Endothelial cell of umbilical vein (primary cell): ENCODE data around the gene PLAGL2. TPM values are rescaled to one million over a fixed set of nuclear protein-coding genes. Genes with fewer than 3 reads are reported as not detected.

Experiments used
- BruUV-seq: library from RNA; stranded (reverse); fragments of 400-500 nt; replicated peaks from 2 replicates; lab custom pipeline; 2021; lab: Mats Ljungman, UMichigan
- CTCF ChIA-PET: fragments of 300-600, 350-600 bp; sonication (Branson Sonifier 250); formaldehyde crosslinking; loops from one replicate; lab custom pipeline; 2021; ENCODE audit warnings: antibody characterized with exemption, inconsistent platforms; lab: Charles Lee
- POLR2A ChIA-PET: fragments of 300-600, 350-600 bp; sonication (Branson Sonifier 250); formaldehyde crosslinking; loops from one replicate; lab custom pipeline; 2021; ENCODE audit warnings: antibody characterized with exemption, inconsistent platforms; lab: Charles Lee
- DNase-seq: peaks from one replicate; pipeline ENCODE4 v3.0.0-alpha.2; 2011; ENCODE audit warnings: low read depth, low spot score
- FAIRE-seq: peaks from 2 replicates; lab custom pipeline; 2011; peaks lifted over from hg19 to GRCh38; lab: Jason Lieb, UNC
- H2AFZ ChIP-seq: 2 replicates; pipeline ENCODE4 v1.6.0; 2012; ENCODE audit warnings: low read depth, low read length, control low read depth, inconsistent platforms
- H3K27ac ChIP-seq: 2 replicates; pipeline ENCODE4 v1.5.1; 2011; ENCODE audit warnings: low read depth, mild to moderate bottlenecking, control low read depth, low read length, moderate library complexity; ENCODE audit not compliant: insufficient read depth
- H3K27me3 ChIP-seq, 2 experiments: 2 replicates each; pipeline versions ENCODE4 v1.6.0 to v1.6.1; 2011; ENCODE audit warnings: low read length in 2 of 2, mixed read lengths in 1 of 2; ENCODE audit not compliant: control insufficient read depth in 2 of 2, insufficient read depth in 2 of 2
- H3K36me3 ChIP-seq, 2 experiments: 2 replicates in 1 of 2; 3 replicates in 1 of 2; pipeline ENCODE4 v1.5.1; 2011; ENCODE audit warnings: low read length in 2 of 2, mild to moderate bottlenecking in 1 of 2, moderate library complexity in 1 of 2; ENCODE audit not compliant: control insufficient read depth in 2 of 2, insufficient read depth in 2 of 2; ENCODE audit errors: extremely low read depth in 1 of 2
- H3K4me1 ChIP-seq: 3 replicates; pipeline ENCODE4 v1.5.1; 2011; ENCODE audit warnings: mild to moderate bottlenecking, low read length; ENCODE audit not compliant: control insufficient read depth, insufficient read depth; ENCODE audit errors: extremely low read depth
- H3K4me2 ChIP-seq: 2 replicates; pipeline ENCODE4 v1.6.1; 2011; ENCODE audit warnings: low read length, control low read depth, mixed read lengths; ENCODE audit not compliant: insufficient read depth
- H3K4me3 ChIP-seq, 3 experiments: fragments of 200-600 bp in 1 of 3; sonication (generic), shearing (Covaris generic) in 1 of 3; replicated peaks in 1 of 3; 2 replicates each; pipeline ENCODE4 v1.5.1; 2011 to 2016; ENCODE audit warnings: control low read depth in 3 of 3, low read length in 3 of 3, mild to moderate bottlenecking in 2 of 3, inconsistent platforms in 1 of 3, low read depth in 1 of 3, moderate library complexity in 1 of 3; ENCODE audit not compliant: insufficient read depth in 1 of 3
- H3K79me2 ChIP-seq: 2 replicates; pipeline ENCODE4 v1.6.0; 2012; ENCODE audit warnings: low read length, inconsistent platforms; ENCODE audit not compliant: control insufficient read depth, insufficient read depth
- H3K9ac ChIP-seq: replicated peaks from 2 replicates; pipeline ENCODE3; 2011; ENCODE audit warnings: low read length, control low read depth; ENCODE audit not compliant: insufficient read depth; ENCODE audit errors: extremely low read depth
- H3K9me1 ChIP-seq: replicated peaks from 3 replicates; pipeline ENCODE4 v1.6.0; 2011; ENCODE audit warnings: mild to moderate bottlenecking, low read length; ENCODE audit not compliant: control insufficient read depth, insufficient read depth; ENCODE audit errors: extremely low read depth
- H3K9me3 ChIP-seq: replicated peaks from 2 replicates; pipeline ENCODE4 v1.5.1; 2012; ENCODE audit warnings: low read length, inconsistent platforms; ENCODE audit not compliant: control insufficient read depth, insufficient read depth
- H4K20me1 ChIP-seq: replicated peaks from 2 replicates; pipeline ENCODE3; 2011; ENCODE audit warnings: mild to moderate bottlenecking, low read length; ENCODE audit not compliant: control insufficient read depth, insufficient read depth; ENCODE audit errors: extremely low read depth
- EZH2 ChIP-seq: IDR thresholded peaks from 2 replicates; pipeline ENCODE4 v1.6.1; 2012; ENCODE audit warnings: borderline replicate concordance, low read depth, mild to moderate bottlenecking, moderate library complexity, low read length, inconsistent platforms; ENCODE audit not compliant: severe bottlenecking
- FOS ChIP-seq: IDR thresholded peaks from 2 replicates; pipeline ENCODE4 v1.6.1; 2011; ENCODE audit warnings: mild to moderate bottlenecking, low read length, moderate library complexity, borderline replicate concordance; ENCODE audit not compliant: insufficient read depth
- GATA2 ChIP-seq: IDR thresholded peaks from 2 replicates; pipeline ENCODE4 v1.7.0; 2011; ENCODE audit warnings: low read depth, mild to moderate bottlenecking, moderate library complexity, mixed read lengths, low read length; ENCODE audit not compliant: insufficient read length, insufficient read depth
- JUN ChIP-seq: IDR thresholded peaks from 2 replicates; pipeline ENCODE4 v1.6.1; 2011; ENCODE audit warnings: borderline replicate concordance, low read depth; ENCODE audit not compliant: insufficient read length, insufficient read depth
- MYC ChIP-seq: IDR thresholded peaks from one replicate; pipeline ENCODE4 v1.6.1; 2011; ENCODE audit warnings: mild to moderate bottlenecking, low read depth, low read length
- POLR2A ChIP-seq: IDR thresholded peaks from 2 replicates; pipeline ENCODE4 v1.6.1; 2012; ENCODE audit warnings: low read depth, mild to moderate bottlenecking, control low read depth, low read length
- POLR2AphosphoS5 ChIP-seq: IDR thresholded peaks from 2 replicates; pipeline ENCODE4 v1.6.1; 2012; ENCODE audit warnings: low read depth, mild to moderate bottlenecking, control low read depth, low read length, moderate library complexity; ENCODE audit not compliant: insufficient read depth
- dilution Hi-C: fragments of 300-500 bp; cut with MboI; formaldehyde crosslinking; loops from one replicate; pipeline ENCODE4 v1.15.0; 2019; ENCODE audit warnings: low sequenced_read_pairs; ENCODE audit not compliant: extremely low pct_ligation_motif_present
- intact Hi-C: fragments of 100-400 bp; cut with micrococcal nuclease; formaldehyde crosslinking; loops from one replicate; pipeline ENCODE4 v1.10.0; 2022
- polyA plus RNA-seq, 4 experiments: library from polyadenylated mRNA; depleted of rRNA in 3 of 4; stranded (reverse) in 3 of 4; unstranded in 1 of 4; fragments of >200 nt; gene quantifications; 2 replicates each; pipeline versions ENCODE4 v1.2.1 to v1.2.3, GENCODE V29; 2011 to 2012; ENCODE audit warnings: missing spikeins in 1 of 4
- total RNA-seq: library from RNA; stranded (reverse); gene quantifications from 2 replicates; pipeline ENCODE4 v1.2.3, GENCODE V29; 2021
- TF ChIP-seq, protein P1 (sequence below), 2 donors: IDR thresholded peaks; 1 replicate in 1 of 2; 2 replicates in 1 of 2; pipeline ENCODE4 v1.5.1; 2011; ENCODE audit warnings: low read length in 2 of 2, mild to moderate bottlenecking in 2 of 2, moderate library complexity in 2 of 2, control low read depth in 1 of 2, inconsistent platforms in 1 of 2, low read depth in 1 of 2; ENCODE audit not compliant: insufficient read depth in 1 of 2; ENCODE audit errors: extremely low read depth in 1 of 2
- TF ChIP-seq, protein P2 (sequence below): IDR thresholded peaks from 2 replicates; pipeline ENCODE4 v1.6.1; 2011; ENCODE audit not compliant: insufficient read depth, insufficient read length

The PLAGL2 gene
- total and polyA plus RNA-seq, 2 donors (not counting 3 experiments of a cell fraction or from before 2014, with no cell fraction given), result 8.2 to 15.2 TPM

DNA sequence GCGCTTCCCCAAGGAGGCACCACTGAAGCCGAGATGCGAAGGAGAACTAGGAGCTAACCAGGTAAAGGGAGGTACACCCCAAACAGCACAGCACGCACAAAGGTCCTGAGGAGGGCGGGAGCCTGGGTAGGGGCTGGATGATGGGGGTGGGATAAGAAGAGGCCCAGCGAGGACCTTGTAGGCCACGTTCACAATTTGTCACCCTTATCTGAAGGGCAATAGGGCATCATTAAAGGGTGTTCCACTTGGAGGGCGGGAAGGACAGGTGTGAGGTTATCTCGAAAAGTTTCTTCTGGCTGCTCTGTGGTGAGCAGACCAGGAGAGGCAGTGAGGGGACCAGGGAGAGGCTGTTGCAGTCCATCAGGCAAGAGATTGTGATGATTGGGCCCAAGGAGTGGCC, 25.7 kb upstream of the PLAGL2 start:
- CTCF ChIA-PET, result interaction anchor here (1.5 kb wide), 1 partner anchor 10 kb away, joined by 3 read pairs; no protein-coding TSS in a partner anchor
- no peak for FAIRE-seq
- Histone ChIP-seq H3K4me1 (no peaks in the 10 kb centered on the region), H3K36me3 (peaks cover 9 to 43% of the 10 kb centered on the region in 2 experiments), H3K27ac (no peak overlapping the region), H3K79me2 (no peaks in the 10 kb centered on the region), H3K9me1 (no peaks in the 10 kb centered on the region), H4K20me1 (no peaks in the 10 kb centered on the region), H3K27me3 (no peaks in the 10 kb centered on the region), H3K9me3 (no peaks in the 10 kb centered on the region), H3K4me3 (no peak overlapping the region), H3K4me2 (no peak overlapping the region), H3K9ac (no peak overlapping the region), H2AFZ (no peak overlapping the region)
- POLR2A ChIA-PET, result interaction anchor here (0.6 kb wide), 1 partner anchor 1198 kb away, joined by 3 read pairs; no protein-coding TSS in a partner anchor
- intact Hi-C loops (no loop called here), dilution Hi-C loops (no loop called here)
- no TSS peak for BruUV-seq
- no peak for DNase-seq
- TF ChIP-seq, protein P1, sequence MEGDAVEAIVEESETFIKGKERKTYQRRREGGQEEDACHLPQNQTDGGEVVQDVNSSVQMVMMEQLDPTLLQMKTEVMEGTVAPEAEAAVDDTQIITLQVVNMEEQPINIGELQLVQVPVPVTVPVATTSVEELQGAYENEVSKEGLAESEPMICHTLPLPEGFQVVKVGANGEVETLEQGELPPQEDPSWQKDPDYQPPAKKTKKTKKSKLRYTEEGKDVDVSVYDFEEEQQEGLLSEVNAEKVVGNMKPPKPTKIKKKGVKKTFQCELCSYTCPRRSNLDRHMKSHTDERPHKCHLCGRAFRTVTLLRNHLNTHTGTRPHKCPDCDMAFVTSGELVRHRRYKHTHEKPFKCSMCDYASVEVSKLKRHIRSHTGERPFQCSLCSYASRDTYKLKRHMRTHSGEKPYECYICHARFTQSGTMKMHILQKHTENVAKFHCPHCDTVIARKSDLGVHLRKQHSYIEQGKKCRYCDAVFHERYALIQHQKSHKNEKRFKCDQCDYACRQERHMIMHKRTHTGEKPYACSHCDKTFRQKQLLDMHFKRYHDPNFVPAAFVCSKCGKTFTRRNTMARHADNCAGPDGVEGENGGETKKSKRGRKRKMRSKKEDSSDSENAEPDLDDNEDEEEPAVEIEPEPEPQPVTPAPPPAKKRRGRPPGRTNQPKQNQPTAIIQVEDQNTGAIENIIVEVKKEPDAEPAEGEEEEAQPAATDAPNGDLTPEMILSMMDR (IDR thresholded peaks at IDR 0.05; ENCODE audit: extremely low read depth in 1 of 2, insufficient read depth in 1 of 2, low read depth in 1 of 2, low read length in 2 of 2), result no peak
- TF ChIP-seq EZH2, result no peak
- no peak for TF ChIP-seq POLR2A
- no peak for TF ChIP-seq GATA2
- TF ChIP-seq, protein P2, sequence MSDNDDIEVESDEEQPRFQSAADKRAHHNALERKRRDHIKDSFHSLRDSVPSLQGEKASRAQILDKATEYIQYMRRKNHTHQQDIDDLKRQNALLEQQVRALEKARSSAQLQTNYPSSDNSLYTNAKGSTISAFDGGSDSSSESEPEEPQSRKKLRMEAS, result no peak
- no peak for TF ChIP-seq JUN
- TF ChIP-seq FOS, result no peak
- TF ChIP-seq POLR2AphosphoS5, result no peak
- no peak for TF ChIP-seq MYC
